Diencephalon (tissue), 1 donor: ENCODE results near the gene NDC1. TPM values are rescaled to one million over a fixed set of nuclear protein-coding genes. Genes with fewer than 3 reads are reported as not detected.

Experiments
- small RNA-seq: library from RNA; depleted of rRNA; stranded (forward); fragments of <200 nt; gene quantifications from one replicate; pipeline ENCODE3, GENCODE V24; 2014
- total RNA-seq: library from RNA; depleted of rRNA; stranded (reverse); fragments of >200 nt; gene quantifications from one replicate; pipeline ENCODE4 v1.2.3, GENCODE V29; 2014

The NDC1 gene
- 36.0 TPM for total RNA-seq

GRCh38 chr1:53837924-53838653, at the start of gene NDC1:
TSS of gene NDC1 (minus strand) at chr1:53838296. CDS start at chr1:53838261, 35 bp downstream.

GRCh38 chr1:53739109-53739681, 98.9 kb downstream of the NDC1 start, which contains the start of gene GLIS1:
TSS of gene GLIS1 (minus strand) at chr1:53739164. CDS start at chr1:53738064, 1,100 bp downstream.

Small RNA genes lying within 50 kb of the gene (small RNA-seq; reads per million reads assigned to genes)
- gene AL049745.1 (not detected), gene RF00418 (not detected)

Other genes starting within 250 kb of the NDC1 start
- gene GLIS1, start 99.1 kb downstream of the NDC1 start, total RNA-seq = 0.23 TPM
- gene YIPF1, start 51.5 kb upstream of the NDC1 start, total RNA-seq = 26.8 TPM
- gene DIO1, start 55.9 kb upstream of the NDC1 start, total RNA-seq = not detected
- 31.1 TPM for gene IFT25, start 107.4 kb upstream of the NDC1 start, total RNA-seq
- 20.8 TPM for gene LRRC42, start 108.1 kb upstream of the NDC1 start, total RNA-seq
- gene LDLRAD1, start 179.9 kb upstream of the NDC1 start, total RNA-seq = not detected
- gene TMEM59, start 214.9 kb upstream of the NDC1 start, total RNA-seq = 109 TPM
- gene TCEANC2, start 215.3 kb upstream of the NDC1 start, total RNA-seq = 8.3 TPM